Measurements from ENCODE around the gene H2AZ1.
A peak's percentile ranks its signal among the peaks of the same experiment; 100 is the strongest.

The H2AZ1 gene

GRCh38 chr4:99986792-99987191 lies 36.7 kb upstream of the H2AZ1 start:
- no peaks in the 10 kb centered on the region for H3K27me3 ChIP-seq (ENCODE audit: insufficient read depth, poor library complexity, severe bottlenecking)
- no peaks in the 10 kb centered on the region for H3K36me3 ChIP-seq (ENCODE audit: low read depth)
- no peak for TF ChIP-seq CTCF (IDR thresholded peaks at IDR 0.05; ENCODE audit: poor library complexity, severe bottlenecking)
- ATAC-seq (ENCODE audit: low read depth) (no peak), DNase-seq (ENCODE audit: low spot score) (no peak)
- H3K4me1 ChIP-seq (ENCODE audit: insufficient read depth, poor library complexity, severe bottlenecking): no peaks in the 10 kb centered on the region
- H3K9me3 ChIP-seq (ENCODE audit: severe bottlenecking): no peaks in the 10 kb centered on the region
- no peak overlapping the region for H3K4me3 ChIP-seq (ENCODE audit: severe bottlenecking)
- H3K27ac ChIP-seq (ENCODE audit: poor library complexity, severe bottlenecking): no peak overlapping the region

- no peak overlapping the region for H3K27ac ChIP-seq (ENCODE audit: poor library complexity, severe bottlenecking)
- H3K9me3 ChIP-seq (ENCODE audit: severe bottlenecking): no peaks in the 10 kb centered on the region
- TF ChIP-seq CTCF (IDR thresholded peaks at IDR 0.05; ENCODE audit: poor library complexity, severe bottlenecking): no peak
- no peaks in the 10 kb centered on the region for H3K27me3 ChIP-seq (ENCODE audit: insufficient read depth, poor library complexity, severe bottlenecking)
- H3K36me3 ChIP-seq (ENCODE audit: low read depth): no peaks in the 10 kb centered on the region
- peaks cover 12% of the 10 kb centered on the region for H3K4me1 ChIP-seq (ENCODE audit: insufficient read depth, poor library complexity, severe bottlenecking)
- no peak overlapping the region for H3K4me3 ChIP-seq (ENCODE audit: severe bottlenecking)
- DNase-seq (ENCODE audit: low spot score) (no peak), ATAC-seq (ENCODE audit: low read depth) (no peak)
Observed at GRCh38 chr4:99983289-99983943, 33.3 kb upstream of the H2AZ1 start.

GRCh38 chr4:99979872-99980271 lies 29.8 kb upstream of the H2AZ1 start:
- Histone ChIP-seq H3K9me3 (ENCODE audit: severe bottlenecking) (no peaks in the 10 kb centered on the region), H3K36me3 (ENCODE audit: low read depth) (no peaks in the 10 kb centered on the region), H3K27ac (ENCODE audit: poor library complexity, severe bottlenecking) (peak overlapping the region; percentile 78), H3K27me3 (ENCODE audit: insufficient read depth, poor library complexity, severe bottlenecking) (no peaks in the 10 kb centered on the region), H3K4me1 (ENCODE audit: insufficient read depth, poor library complexity, severe bottlenecking) (peaks cover 12% of the 10 kb centered on the region), H3K4me3 (ENCODE audit: severe bottlenecking) (no peak overlapping the region)
- DNase-seq (ENCODE audit: low spot score): no peak
- peak; percentile 96 for ATAC-seq (ENCODE audit: low read depth)
- no peak for TF ChIP-seq CTCF (IDR thresholded peaks at IDR 0.05; ENCODE audit: poor library complexity, severe bottlenecking)

GRCh38 chr4:99971453-99972111 lies 21.5 kb upstream of the H2AZ1 start:
- Histone ChIP-seq H3K9me3 (ENCODE audit: severe bottlenecking) (no peaks in the 10 kb centered on the region), H3K4me3 (ENCODE audit: severe bottlenecking) (no peak overlapping the region), H3K36me3 (ENCODE audit: low read depth) (no peaks in the 10 kb centered on the region), H3K4me1 (ENCODE audit: insufficient read depth, poor library complexity, severe bottlenecking) (peaks cover 4% of the 10 kb centered on the region), H3K27me3 (ENCODE audit: insufficient read depth, poor library complexity, severe bottlenecking) (no peaks in the 10 kb centered on the region), H3K27ac (ENCODE audit: poor library complexity, severe bottlenecking) (no peak overlapping the region)
- no peak for TF ChIP-seq CTCF (IDR thresholded peaks at IDR 0.05; ENCODE audit: poor library complexity, severe bottlenecking)
- no peak for ATAC-seq (ENCODE audit: low read depth)
- no peak for DNase-seq (ENCODE audit: low spot score)

GRCh38 chr4:99968330-99968729 lies 18.3 kb upstream of the H2AZ1 start:
- no peak for TF ChIP-seq CTCF (IDR thresholded peaks at IDR 0.05; ENCODE audit: poor library complexity, severe bottlenecking)
- H3K27ac ChIP-seq (ENCODE audit: poor library complexity, severe bottlenecking): peak overlapping the region; percentile 33
- H3K4me1 ChIP-seq (ENCODE audit: insufficient read depth, poor library complexity, severe bottlenecking): peaks cover 6% of the 10 kb centered on the region
- no peaks in the 10 kb centered on the region for H3K27me3 ChIP-seq (ENCODE audit: insufficient read depth, poor library complexity, severe bottlenecking)
- DNase-seq (ENCODE audit: low spot score) (no peak), ATAC-seq (ENCODE audit: low read depth) (peak; percentile 96)
- no peaks in the 10 kb centered on the region for H3K36me3 ChIP-seq (ENCODE audit: low read depth)
- no peaks in the 10 kb centered on the region for H3K9me3 ChIP-seq (ENCODE audit: severe bottlenecking)
- H3K4me3 ChIP-seq (ENCODE audit: severe bottlenecking): no peak overlapping the region

Data from RWPE2 (cell line).